Activated CD4-positive, alpha-beta T cell treated with anti-CD3 and anti-CD28 coated beads, Interleukin-2, Interleukin-4, amounts not matched to agents 100 ng/mL and 50 ng/mL, durations not matched to agents 16 hours and 8 hours (primary cell): ENCODE results near the gene ST3GAL2.
A peak's percentile ranks its signal among the peaks of the same experiment; 100 is the strongest.
"Not testable (repeated sequence)": the region's sequence is repeated elsewhere in the genome, so short reads cannot be mapped to it uniquely, and the experiment has no call there.

Experiments used
- DNase-seq: peaks from one replicate; pipeline ENCODE4 v3.0.0-alpha.2; 2020; ENCODE audit warnings: low spot score

Gene ST3GAL2

DNA sequence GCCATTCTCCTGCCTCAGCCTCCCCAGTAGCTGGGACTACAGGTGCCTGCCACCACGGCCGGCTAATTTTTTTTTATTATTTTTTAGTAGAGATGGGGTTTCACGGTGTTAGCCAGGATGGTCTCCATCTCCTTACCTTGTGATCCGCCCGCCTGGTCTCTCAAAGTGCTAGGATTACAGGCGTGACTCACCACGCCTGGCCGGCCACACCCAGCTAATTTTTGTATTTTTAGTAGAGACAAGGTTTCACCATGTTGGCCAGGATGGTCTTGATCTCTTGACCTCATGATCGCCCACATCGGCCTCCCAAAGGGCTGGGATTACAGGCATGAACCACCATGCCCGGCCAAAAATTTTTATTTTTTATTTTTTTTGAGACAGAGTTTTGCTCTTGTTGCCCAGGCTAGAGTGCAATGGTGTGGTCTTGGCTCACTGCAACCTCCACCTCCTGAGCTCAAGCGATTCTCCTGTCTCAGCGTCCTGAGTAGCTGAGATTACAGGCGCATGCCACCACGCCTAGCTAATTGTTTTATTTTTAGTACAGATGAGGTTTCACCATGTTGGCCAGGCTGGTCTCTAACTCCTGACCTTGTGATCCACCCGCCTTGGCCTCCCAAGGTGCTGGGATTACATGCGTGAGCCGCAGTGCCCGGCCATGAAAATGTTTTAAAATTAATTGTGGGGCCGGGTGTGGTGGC lies 52.5 kb downstream of the ST3GAL2 start:
- not testable (repeated sequence) for DNase-seq

GRCh38 chr16:70383421-70383960 lies 55.4 kb downstream of the ST3GAL2 start:
- no peak for DNase-seq

DNA sequence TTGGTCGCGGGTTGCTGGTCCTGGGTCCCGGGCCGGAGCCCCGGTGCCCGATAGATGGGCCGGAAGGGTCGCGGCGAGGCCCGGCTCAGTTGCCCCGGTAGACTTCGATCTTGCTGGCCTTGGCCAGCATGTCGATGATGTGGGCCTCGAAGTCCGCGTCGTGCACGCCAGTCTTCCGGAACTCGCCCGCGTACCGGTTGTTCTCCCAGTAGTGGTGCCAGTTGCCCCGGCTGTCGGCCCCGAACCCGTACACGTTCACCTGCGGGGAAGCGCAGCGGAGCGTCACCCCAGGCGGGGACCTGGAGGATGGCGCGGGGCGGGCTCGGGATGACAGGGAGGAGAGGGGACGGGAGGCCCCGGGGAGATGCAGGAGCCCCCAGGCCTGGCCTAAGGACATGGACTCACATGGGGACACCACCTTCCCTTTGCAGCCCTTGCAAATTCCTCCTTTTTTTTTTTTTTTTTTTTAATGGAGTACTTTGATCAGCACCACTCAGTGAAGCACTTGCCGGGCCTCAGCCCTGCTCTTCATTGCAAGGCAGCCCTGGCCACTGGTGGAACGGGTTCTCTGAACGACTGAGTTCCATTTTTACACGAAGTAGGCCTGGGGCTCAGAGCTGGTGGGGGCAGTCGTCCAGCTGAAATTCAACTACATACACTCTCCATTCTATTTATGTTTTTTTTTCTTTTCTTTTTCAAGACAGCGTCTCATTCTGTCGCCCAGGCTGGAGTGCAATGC lies 57.1 kb downstream of the ST3GAL2 start:
- no peak for DNase-seq

- DNase-seq = peak; percentile 99
Observed at GRCh38 chr16:70380919-70381603, 57.8 kb downstream of the ST3GAL2 start.

DNA sequence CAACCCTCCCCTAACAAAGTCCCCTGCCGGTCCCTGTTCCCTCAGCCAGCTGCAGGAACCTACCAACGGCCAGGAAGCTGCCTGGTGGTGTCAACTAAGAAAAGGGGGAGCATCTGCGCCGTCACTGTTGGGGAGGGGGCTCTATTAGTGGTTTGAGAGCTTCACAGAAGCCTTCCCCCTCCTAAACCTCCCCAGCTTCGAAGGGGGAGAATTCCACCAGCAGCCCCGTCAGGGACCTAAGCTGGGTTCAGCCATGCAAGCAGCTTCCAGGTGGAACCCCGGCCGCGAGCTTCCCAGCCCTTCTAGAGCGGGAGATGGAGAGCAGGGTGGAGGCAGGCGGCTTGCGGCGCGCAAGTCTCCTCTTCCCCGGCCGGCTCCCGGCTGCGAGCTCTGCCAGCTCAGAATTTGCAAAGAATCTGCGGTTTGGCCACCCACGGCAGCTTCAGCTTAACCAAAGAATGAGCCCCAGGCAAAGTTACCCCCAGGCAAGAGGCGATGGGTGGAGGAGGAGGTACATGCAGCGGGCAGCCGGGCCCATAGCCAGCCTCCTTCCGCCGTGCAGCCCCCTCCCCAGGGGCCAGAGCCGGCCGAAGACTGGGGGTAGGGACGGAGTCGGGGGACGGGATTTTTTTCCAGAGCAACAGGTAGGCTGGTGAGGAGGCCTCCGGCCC lies 58.5 kb downstream of the ST3GAL2 start:
- peak; percentile 80 for DNase-seq

DNA sequence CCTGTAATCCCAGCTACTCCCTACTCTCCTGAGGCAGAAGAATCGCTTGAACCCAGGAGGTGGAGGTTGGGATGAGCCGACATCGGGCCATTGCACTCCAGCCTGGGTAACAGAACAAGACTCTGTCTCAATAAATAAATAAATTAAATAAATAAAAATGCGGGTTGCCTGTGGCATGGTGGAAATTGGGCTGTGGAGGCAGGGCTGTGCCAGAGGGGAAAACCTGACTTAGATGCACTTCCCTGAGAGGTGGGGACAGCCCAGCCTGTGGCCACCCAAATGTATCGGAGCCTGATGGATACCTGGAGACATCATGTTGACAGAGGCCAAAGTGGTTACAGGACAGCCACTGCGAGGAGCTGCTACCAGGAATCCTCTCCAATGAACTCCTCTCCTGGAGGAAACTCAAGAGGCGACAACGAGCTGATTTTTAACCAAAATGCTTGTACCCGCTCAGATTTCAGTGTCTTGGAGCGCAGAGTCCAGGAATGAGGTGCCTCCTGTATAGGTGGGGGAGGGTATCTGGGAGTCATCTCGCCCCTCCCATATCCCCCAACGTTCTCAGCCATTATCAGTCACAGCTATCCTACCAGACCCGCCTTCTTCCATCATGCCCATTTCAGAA lies 59.9 kb downstream of the ST3GAL2 start:
- DNase-seq = no peak

DNA sequence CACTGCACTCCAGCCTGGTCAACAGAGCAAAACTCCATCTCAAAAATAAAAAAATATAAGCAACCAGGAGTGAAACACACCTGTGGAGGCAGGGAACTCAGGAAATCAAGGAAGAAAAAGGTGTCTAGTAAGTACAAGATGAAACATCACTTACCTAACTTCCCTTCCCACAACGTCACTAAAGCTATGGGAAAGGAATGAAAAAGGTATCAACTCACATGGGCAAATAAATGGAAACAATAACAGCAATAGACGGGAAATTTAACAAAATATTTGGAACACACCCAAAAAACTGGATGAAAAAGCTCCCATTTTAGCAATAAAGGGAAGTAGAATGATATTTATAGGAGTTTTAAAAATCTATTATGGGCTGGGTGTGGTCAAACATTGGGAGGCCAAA lies 61.1 kb downstream of the ST3GAL2 start:
- DNase-seq = no peak

- no peak for DNase-seq
Observed at GRCh38 chr16:70375636-70376611, 63.0 kb downstream of the ST3GAL2 start.

GRCh38 chr16:70374213-70374612 lies 64.7 kb downstream of the ST3GAL2 start:
- DNase-seq = no peak

DNA sequence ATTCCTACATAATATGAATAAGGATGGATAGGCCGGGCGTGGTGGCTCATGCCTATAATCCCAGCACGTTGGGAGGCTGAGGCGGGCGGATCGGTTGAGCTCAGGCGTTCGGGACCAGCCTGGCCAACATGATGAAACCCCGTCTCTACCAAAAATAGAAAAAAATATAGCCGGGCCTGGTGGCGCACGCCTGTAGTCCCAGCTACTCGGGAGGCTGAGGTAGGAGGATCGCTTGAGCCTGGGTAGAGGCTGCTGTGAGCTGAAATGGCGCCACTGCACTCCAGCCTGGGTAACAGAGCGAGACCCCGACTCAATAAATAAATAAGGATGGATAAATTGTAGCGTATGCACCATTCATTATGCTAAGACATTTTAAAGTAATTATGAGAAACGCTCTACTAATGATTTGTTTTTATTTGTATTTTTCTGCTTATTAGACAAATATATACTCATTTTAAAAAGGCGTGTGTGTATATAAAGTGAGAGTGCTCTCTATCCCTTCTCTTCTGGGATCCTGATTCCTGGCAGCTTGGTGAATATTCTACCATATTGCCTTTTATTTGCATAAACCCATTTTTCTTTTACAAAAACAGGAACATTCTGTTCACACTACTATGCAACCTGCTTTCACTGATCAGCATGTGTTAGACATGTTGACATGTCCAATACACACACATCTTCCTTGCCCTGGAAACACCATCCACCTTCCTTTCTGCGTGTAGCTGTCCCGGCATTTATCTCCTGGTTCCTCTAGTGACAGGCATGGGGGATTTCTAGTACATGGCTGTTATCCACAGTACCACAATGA lies 65.8 kb downstream of the ST3GAL2 start:
- no peak for DNase-seq

- DNase-seq = no peak
Observed at GRCh38 chr16:70370924-70371323, 68.0 kb downstream of the ST3GAL2 start.

DNA sequence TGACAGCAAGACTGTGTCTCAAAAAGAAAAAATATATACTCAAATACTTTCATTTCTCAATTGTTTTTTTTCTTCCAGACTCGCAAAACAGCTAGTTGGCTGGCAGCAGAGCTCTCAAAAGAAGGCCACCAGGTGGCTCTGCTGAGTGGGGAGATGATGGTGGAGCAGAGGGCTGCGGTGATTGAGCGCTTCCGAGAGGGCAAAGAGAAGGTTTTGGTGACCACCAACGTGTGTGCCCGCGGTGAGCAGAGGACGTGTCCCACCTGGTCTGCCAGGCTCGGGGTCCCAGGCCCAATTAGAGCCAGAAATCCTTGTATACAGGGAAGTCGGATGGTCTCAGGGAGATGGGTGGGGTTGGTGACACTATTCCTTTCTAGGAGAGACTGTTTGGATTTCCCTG lies 68.8 kb downstream of the ST3GAL2 start:
- DNase-seq = peak; percentile 22

GRCh38 chr16:70364399-70364798 lies 74.5 kb downstream of the ST3GAL2 start:
- peak; percentile 36 for DNase-seq

DNA sequence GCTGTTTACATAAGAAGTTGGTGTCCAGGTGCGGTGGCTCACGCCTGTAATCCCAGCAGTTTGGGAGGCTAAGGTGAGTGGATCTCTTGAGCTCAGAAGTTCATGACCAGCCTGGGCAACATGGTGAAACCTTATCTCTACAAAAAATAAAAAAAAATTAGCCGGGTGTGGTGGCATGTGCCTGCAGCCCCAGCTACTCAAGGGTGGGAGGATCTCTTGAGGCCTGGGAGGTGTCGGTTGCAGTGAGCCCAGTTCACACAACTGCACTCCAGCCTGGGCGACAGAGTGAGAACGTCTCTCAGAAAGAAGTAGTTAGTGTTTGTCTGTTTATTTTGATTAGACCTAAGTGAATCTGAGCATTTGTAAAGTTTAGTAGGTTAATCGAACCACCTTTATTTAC lies 79.3 kb downstream of the ST3GAL2 start:
- DNase-seq = no peak

GRCh38 chr16:70349783-70350182 lies 89.1 kb downstream of the ST3GAL2 start:
- DNase-seq = no peak

DNA sequence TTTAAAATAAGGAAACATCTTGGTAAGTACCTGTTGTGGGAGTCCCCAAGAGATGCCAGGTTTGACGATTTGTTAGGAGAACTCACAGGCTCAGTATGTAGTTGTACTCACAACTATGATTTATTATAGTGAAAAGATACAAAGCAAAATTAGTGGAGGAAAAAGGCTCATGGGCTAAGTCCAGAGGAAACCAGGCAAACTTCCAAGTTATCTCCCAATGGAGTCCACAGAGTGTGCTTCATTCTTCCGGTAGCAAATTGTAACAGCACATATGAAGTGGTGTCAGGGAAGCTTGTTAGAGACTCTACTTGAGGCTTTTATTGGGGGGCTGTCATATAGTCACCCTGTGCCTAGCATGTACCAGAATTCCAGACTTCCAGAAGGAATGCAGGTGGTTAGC lies 89.9 kb downstream of the ST3GAL2 start:
- DNase-seq = no peak

DNA sequence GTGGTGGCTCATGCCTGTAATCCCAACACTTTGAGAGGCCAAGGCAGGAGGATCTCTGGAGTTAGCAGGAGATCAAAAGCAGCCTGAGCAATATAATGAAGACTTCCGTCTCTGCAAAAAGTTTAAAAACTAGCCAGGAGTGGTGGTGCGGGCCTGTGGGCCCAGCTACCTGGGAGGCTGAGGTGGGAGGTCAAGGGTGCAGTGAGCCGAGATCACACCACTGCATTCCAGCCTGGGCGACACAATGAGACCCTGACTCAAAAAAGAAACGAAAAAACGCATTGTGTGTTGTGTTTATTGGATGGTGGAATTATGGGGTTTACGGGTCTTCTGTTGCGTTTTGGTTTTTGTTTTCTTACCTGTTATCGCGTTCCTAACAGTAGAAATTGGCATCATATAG lies 93.1 kb downstream of the ST3GAL2 start:
- no peak for DNase-seq

GRCh38 chr16:70342016-70342415 lies 96.9 kb downstream of the ST3GAL2 start:
- DNase-seq = no peak

DNA sequence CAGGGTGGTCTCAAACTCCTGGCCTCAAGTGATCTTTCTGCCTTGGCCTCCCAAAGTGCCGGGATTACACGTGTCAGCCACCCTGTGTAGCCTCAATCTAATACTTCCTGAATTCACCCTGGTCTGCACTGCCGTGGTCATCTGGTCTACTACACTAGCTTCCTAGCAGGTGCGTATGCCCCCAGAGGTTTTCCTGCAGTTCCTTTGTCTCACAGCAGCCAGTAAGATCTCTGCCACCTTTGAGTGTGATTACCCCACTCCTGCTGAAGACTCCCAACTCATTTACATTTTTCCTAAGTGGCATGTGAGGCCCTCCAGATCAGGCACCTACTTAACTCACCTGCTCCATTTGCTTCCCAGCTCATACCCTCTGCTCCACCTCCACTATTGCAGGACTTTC lies 97.3 kb downstream of the ST3GAL2 start:
- DNase-seq = no peak

DNA sequence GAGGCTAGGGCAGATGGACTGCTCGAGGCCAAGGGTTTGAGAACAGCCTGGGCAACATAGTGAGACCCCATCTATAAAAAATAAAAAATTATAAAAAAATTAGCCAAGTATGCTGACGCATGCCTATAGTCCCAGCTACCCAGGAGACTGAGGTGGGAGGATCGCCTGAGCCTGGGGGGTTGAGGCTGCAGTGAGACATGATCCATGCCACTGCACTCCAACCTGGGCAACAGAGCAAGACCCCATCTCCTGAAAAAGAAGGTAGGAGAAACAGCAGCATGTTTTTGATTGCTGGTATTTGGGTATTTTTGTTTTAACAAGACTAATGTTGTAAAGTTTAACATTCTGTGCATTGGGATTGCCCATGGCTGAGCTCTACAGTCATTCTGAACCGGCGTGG lies 101.1 kb downstream of the ST3GAL2 start:
- DNase-seq = no peak
